ENCODE data around the gene NCF1. TPM values are rescaled to one million over a fixed set of nuclear protein-coding genes. Genes with fewer than 3 reads are reported as not detected.
"Not testable (repeated sequence)": the region's sequence is repeated elsewhere in the genome, so short reads cannot be mapped to it uniquely, and the experiment has no call there.

Gene NCF1
- total and polyA plus RNA-seq, 2 of the 8 experiments (the other 6 are each of a cell fraction or from before 2014, with no cell fraction given) = 0.47 to 0.73 TPM

DNA sequence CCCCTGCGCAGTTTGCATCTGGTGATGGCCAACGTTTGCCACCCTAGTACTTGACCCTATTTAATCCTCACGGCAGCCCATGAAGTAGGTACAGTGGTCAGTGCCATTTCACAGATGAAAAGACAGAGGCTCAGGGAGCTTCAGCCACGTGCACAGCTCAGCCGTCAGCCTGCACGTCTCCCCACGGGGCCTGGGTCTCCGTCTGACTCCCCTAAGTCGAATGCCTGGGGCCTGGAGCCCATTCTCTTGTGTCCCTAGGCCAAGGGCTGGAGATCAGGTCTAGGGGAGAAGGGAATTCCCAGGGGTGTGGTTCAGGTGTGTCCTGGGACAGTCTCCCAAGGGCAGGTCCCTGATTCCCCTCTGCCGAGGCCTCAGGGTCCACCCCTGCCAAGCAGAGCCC lies 6.8 kb upstream of the NCF1 start:
- H3K14ac ChIP-seq (ENCODE audit: insufficient read length); H3K23ac ChIP-seq (ENCODE audit: insufficient read length); DNase-seq (ENCODE audit: low read depth in 1 of 2, low spot score in 2 of 2); H3K27me3 ChIP-seq (replicated peaks in 1 of 4; ENCODE audit: control insufficient read depth in 3 of 4, extremely low read depth in 1 of 4, insufficient read depth in 3 of 4, low read length in 3 of 4); H3K18ac ChIP-seq (ENCODE audit: extremely low read depth, low read length); H4K20me1 ChIP-seq (replicated peaks in 1 of 2; ENCODE audit: control insufficient read depth in 1 of 2, insufficient read depth in 2 of 2, low read length in 2 of 2); H4K8ac ChIP-seq (ENCODE audit: extremely low read depth, insufficient read depth, low read length); H2AFZ ChIP-seq (ENCODE audit: low read length); POLR2A ChIA-PET (ENCODE audit: partially characterized antibody); H3K36me3 ChIP-seq (ENCODE audit: control insufficient read depth in 2 of 4, insufficient read depth in 4 of 4, low read length in 3 of 4); H2BK12ac ChIP-seq (ENCODE audit: low read depth, low read length); FAIRE-seq; H2BK20ac ChIP-seq (ENCODE audit: low read length); H3K23me2 ChIP-seq (ENCODE audit: low read depth, low read length); H3K79me2 ChIP-seq (ENCODE audit: control insufficient read depth in 1 of 2, insufficient read depth in 2 of 2, low read length in 2 of 2); H4K91ac ChIP-seq (replicated peaks; ENCODE audit: insufficient read length, low read length); H3K9me3 ChIP-seq (ENCODE audit: insufficient read depth in 2 of 2, low read depth in 1 of 2, low read length in 1 of 2); H3K4me1 ChIP-seq (replicated peaks in 1 of 4; ENCODE audit: control insufficient read depth in 3 of 4, insufficient read depth in 4 of 4, low read length in 3 of 4); H4K5ac ChIP-seq (ENCODE audit: insufficient read length, low read depth, low read length); H3K27ac ChIP-seq (ENCODE audit: low read depth, low read length); H3K56ac ChIP-seq (replicated peaks; ENCODE audit: insufficient read length, low read depth, low read length); H3K4me2 ChIP-seq (ENCODE audit: insufficient read depth in 1 of 2, low read depth in 2 of 2, low read length in 2 of 2); H2BK120ac ChIP-seq (replicated peaks; ENCODE audit: low read depth, low read length); H2AK5ac ChIP-seq (ENCODE audit: low read depth, low read length); H3K4me3 ChIP-seq (ENCODE audit: extremely low read depth in 1 of 4, insufficient read depth in 2 of 4, low read depth in 3 of 4, low read length in 4 of 4); H3K9ac ChIP-seq (replicated peaks in 1 of 4; ENCODE audit: extremely low read depth in 1 of 4, low read depth in 3 of 4, low read length in 3 of 4); H2BK15ac ChIP-seq (ENCODE audit: low read length); H3K79me1 ChIP-seq (ENCODE audit: low read depth, low read length); H2BK5ac ChIP-seq (ENCODE audit: low read depth, low read length); H3K4ac ChIP-seq (replicated peaks; ENCODE audit: insufficient read length, low read depth, low read length); CTCF ChIA-PET (ENCODE audit: partially characterized antibody): not testable (repeated sequence)
- 87% methylated on average over 9 of the region's 10 CpGs; no CpG with 5 or more reads in 1 of the 2 experiments for WGBS, 2 experiments (ENCODE audit: extremely low coverage in 1 of 2, insufficient coverage in 1 of 2, insufficient read length in 1 of 2, insufficient replicate concordance in 2 of 2, low coverage in 1 of 2, low lambda C conversion rate in 2 of 2, missing lambda C conversion rate in 1 of 2)

DNA sequence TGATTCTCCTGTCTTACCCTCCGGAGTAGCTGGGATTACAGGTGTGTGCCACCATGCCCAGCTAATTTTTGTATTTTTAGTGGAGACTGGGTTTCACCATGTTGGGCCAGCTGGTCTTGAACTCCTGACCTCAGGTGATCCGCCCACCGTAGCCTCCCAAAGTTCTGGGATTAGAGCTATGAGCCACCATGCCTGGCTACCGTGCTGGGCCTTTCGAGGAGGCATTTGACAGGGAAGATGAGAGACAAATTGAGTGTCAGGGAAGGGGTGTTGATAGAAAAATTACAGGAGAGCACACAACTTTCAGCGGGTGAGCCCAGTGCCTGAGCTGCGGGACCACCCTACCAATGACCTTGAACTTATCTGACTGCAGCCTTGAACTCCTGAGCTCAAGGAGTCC lies 3.7 kb upstream of the NCF1 start:
- H3K27me3 ChIP-seq (replicated peaks in 1 of 4; ENCODE audit: control insufficient read depth in 3 of 4, extremely low read depth in 1 of 4, insufficient read depth in 3 of 4, low read length in 3 of 4); H2BK20ac ChIP-seq (ENCODE audit: low read length); H3K4me1 ChIP-seq (replicated peaks in 1 of 4; ENCODE audit: control insufficient read depth in 3 of 4, insufficient read depth in 4 of 4, low read length in 3 of 4); H2AFZ ChIP-seq (ENCODE audit: low read length); H2BK5ac ChIP-seq (ENCODE audit: low read depth, low read length); H3K79me1 ChIP-seq (ENCODE audit: low read depth, low read length); CTCF ChIA-PET (ENCODE audit: partially characterized antibody); H2BK120ac ChIP-seq (replicated peaks; ENCODE audit: low read depth, low read length); H3K9me3 ChIP-seq (ENCODE audit: insufficient read depth in 2 of 2, low read depth in 1 of 2, low read length in 1 of 2); H3K56ac ChIP-seq (replicated peaks; ENCODE audit: insufficient read length, low read depth, low read length); H2AK5ac ChIP-seq (ENCODE audit: low read depth, low read length); H4K91ac ChIP-seq (replicated peaks; ENCODE audit: insufficient read length, low read length); FAIRE-seq; H3K23me2 ChIP-seq (ENCODE audit: low read depth, low read length); H3K4ac ChIP-seq (replicated peaks; ENCODE audit: insufficient read length, low read depth, low read length); H3K27ac ChIP-seq (ENCODE audit: low read depth, low read length); H2BK12ac ChIP-seq (ENCODE audit: low read depth, low read length); DNase-seq (ENCODE audit: low read depth in 1 of 2, low spot score in 2 of 2); H4K8ac ChIP-seq (ENCODE audit: extremely low read depth, insufficient read depth, low read length); H3K36me3 ChIP-seq (ENCODE audit: control insufficient read depth in 2 of 4, insufficient read depth in 4 of 4, low read length in 3 of 4); H3K4me2 ChIP-seq (ENCODE audit: insufficient read depth in 1 of 2, low read depth in 2 of 2, low read length in 2 of 2); H4K20me1 ChIP-seq (replicated peaks in 1 of 2; ENCODE audit: control insufficient read depth in 1 of 2, insufficient read depth in 2 of 2, low read length in 2 of 2); H2BK15ac ChIP-seq (ENCODE audit: low read length); H3K4me3 ChIP-seq (ENCODE audit: extremely low read depth in 1 of 4, insufficient read depth in 2 of 4, low read depth in 3 of 4, low read length in 4 of 4); POLR2A ChIA-PET (ENCODE audit: partially characterized antibody); H3K18ac ChIP-seq (ENCODE audit: extremely low read depth, low read length); H3K79me2 ChIP-seq (ENCODE audit: control insufficient read depth in 1 of 2, insufficient read depth in 2 of 2, low read length in 2 of 2); H4K5ac ChIP-seq (ENCODE audit: insufficient read length, low read depth, low read length); H3K9ac ChIP-seq (replicated peaks in 1 of 4; ENCODE audit: extremely low read depth in 1 of 4, low read depth in 3 of 4, low read length in 3 of 4); H3K23ac ChIP-seq (ENCODE audit: insufficient read length); H3K14ac ChIP-seq (ENCODE audit: insufficient read length): not testable (repeated sequence)
- WGBS, 2 experiments (ENCODE audit: extremely low coverage in 1 of 2, insufficient coverage in 1 of 2, insufficient read length in 1 of 2, insufficient replicate concordance in 2 of 2, low coverage in 1 of 2, low lambda C conversion rate in 2 of 2, missing lambda C conversion rate in 1 of 2) = 94% methylated on average over 4 of the region's 7 CpGs; no CpG with 5 or more reads in 1 of the 2 experiments
